HG03175 (cell line): ENCODE measurements around the gene UMPS.
"Not testable (repeated sequence)": the region's sequence is repeated elsewhere in the genome, so short reads cannot be mapped to it uniquely, and the experiment has no call there.

Experiments used
- ATAC-seq: cut with Tn5 transposase; IDR thresholded peaks from one replicate; pipeline ENCODE4 v1.9.1; 2021; ENCODE audit warnings: mild to moderate bottlenecking, moderate library complexity; ENCODE audit not compliant: unreplicated experiment

The UMPS gene

DNA sequence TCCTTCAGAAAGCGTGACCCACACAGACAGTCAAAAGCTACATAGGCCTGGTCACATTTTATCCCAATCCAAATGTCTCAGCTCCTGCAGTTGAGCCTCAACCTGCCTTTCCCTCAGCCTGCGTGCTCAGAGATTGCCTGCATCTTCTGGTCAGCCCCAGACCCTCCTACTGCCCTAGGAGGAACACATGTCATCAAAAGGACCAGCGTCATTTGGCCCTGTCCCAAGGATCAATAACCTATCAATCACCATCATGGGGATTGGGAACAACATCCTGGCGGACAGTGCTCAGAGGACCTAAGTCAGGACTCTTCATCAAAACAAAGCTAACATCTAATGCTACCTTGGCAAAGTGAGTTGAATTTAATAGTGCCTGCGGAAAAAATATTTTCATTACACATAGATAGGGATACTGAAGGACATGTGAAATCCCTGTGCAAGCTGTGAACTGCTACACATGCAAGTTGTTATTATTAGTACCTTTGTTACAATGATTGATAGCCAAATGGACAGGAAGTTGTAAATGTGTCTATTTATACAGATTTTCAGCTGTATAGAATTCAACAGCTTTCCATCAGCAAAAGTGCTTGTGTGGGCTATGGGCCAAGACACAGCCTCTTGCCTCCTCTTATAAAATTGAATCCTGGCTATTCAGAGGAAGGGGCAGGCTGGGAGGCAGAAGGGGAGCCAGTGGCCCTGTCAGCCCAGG lies 47.7 kb downstream of the UMPS start:
- no peak for ATAC-seq

- ATAC-seq, result no peak
These were observed 48.9 kb downstream of the UMPS start for GRCh38 chr3:124779116-124779515.

DNA sequence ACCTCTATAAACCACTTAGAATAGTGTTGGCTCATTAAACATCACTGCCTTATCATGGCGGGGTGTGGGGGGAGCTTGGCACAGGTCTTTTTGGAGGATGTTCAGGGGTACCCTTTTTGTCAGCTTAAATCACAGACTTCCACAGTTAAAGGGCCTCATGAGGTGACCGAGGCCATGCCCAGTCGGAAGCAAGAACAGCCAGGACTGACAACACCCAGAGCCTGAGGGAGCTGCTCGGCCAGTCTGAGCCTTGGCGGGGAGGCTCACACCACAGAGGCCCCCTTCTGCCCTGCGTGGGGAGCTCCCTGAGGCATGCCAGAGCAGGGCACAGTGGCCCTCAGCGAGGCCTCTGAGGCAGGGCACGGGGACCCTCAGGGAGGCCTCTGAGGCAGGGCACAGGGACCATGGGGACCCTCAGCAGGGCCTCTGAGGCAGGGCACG lies 49.5 kb downstream of the UMPS start:
- ATAC-seq, result no peak

DNA sequence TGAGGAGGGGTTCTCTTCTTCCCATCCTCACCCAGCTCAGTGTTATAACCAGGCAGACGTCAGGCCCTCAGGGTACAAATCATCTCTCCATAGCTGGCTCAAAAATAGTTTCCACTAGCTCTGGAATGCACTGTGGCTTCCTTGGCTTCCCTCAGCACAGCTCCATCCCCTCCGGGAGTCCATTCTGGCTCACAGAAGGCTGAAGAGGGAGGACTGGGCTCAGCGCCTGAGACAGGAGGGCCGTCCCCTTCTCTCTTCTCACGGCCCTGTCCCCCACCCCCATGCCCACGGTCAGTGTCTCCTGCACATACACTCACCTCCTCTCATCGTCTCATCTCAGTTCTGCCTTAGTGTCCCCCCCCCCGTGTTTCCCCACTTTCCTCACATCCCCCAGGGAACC lies 50.1 kb downstream of the UMPS start:
- no peak for ATAC-seq

GRCh38 chr3:124780761-124781475 lies 50.7 kb downstream of the UMPS start:
- ATAC-seq, result no peak

DNA sequence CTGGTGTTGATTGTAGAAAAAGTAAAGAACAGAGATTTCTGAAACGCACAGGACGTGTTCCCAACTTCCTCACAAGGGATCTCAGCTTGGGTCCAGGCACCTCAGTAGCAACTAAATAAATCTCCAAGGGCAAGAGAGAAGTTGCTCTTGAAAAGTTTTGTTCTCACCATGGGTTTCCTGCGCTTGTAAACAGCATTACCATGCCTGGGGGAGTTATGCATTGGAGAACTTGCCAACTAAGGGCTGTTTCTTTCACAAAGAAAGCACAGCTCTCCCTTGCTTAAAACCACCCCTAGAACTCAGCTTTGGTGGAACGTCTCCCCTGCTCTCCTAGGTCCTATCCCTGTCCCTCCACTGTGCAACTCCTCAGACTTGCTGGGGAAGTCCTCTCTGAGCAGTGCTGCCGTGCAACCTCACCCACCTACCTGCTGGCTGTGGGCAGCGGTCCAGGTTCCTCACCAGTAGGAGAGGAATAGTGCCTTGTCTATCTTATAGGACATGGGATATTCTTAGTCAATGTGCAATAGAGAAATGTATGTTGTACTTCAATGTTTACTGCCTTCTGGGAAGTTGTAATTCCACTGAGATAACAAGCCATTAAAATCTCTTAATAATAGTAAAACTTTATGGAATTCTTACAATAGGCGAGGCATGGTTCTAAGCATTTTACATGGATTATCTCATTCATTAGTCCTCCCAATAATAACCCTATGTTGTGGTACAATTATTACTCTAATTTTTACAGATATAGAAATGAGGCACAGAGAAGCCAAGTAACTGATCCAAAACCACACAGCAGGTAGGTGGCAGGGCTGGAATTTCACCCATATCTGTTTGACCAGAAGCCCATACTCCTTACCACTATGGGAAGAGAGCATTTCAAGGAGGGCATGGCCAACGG lies 51.5 kb downstream of the UMPS start:
- no peak for ATAC-seq

DNA sequence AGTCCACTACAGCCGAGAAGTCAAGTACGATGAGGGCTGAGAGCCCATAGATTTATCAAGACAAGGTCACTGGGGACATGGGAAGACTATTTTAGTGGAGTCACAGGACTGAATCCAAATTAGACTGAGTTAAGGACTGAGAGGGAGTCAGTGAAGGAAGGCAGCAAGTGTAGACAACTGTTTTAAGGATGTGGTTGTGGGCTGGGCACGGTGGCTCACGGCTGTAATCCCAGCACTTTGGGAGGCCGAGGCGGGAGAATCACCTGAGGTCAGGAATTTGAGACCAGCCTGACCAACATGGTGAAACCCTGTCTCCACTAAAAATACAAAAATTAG lies 52.1 kb downstream of the UMPS start:
- ATAC-seq, result not testable (repeated sequence)

GRCh38 chr3:124783696-124784095 lies 53.4 kb downstream of the UMPS start:
- no peak for ATAC-seq

GRCh38 chr3:124784686-124785382 lies 54.6 kb downstream of the UMPS start:
- peak; percentile 65 for ATAC-seq

DNA sequence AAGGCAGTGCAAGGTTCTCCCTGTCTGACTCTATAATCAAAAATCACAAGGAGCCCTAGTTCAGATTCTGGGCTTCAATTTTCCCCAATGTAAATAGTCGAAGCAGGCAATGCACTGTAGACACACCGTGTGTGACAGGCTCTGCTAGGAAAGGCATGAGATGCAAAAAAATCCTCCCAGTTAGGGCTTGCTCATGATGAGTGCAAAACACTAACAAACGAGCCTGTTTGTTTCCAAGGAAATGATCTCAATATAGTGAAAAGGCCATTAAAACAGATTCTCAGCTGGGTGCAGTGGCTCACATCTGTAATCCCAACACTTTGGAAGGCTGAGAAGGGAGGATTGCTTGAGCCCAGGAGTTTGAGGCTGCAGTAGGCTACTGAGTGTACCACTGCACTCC lies 55.7 kb downstream of the UMPS start:
- ATAC-seq, result no peak

GRCh38 chr3:124786511-124787241 lies 56.4 kb downstream of the UMPS start:
- no peak for ATAC-seq

GRCh38 chr3:124787476-124788195 lies 57.4 kb downstream of the UMPS start:
- no peak for ATAC-seq

- ATAC-seq, result no peak
These were observed 58.0 kb downstream of the UMPS start for GRCh38 chr3:124788254-124788745.

- not testable (repeated sequence) for ATAC-seq
These were observed 58.9 kb downstream of the UMPS start for GRCh38 chr3:124789103-124789502.

GRCh38 chr3:124791142-124791541 lies 60.9 kb downstream of the UMPS start:
- ATAC-seq, result no peak

DNA sequence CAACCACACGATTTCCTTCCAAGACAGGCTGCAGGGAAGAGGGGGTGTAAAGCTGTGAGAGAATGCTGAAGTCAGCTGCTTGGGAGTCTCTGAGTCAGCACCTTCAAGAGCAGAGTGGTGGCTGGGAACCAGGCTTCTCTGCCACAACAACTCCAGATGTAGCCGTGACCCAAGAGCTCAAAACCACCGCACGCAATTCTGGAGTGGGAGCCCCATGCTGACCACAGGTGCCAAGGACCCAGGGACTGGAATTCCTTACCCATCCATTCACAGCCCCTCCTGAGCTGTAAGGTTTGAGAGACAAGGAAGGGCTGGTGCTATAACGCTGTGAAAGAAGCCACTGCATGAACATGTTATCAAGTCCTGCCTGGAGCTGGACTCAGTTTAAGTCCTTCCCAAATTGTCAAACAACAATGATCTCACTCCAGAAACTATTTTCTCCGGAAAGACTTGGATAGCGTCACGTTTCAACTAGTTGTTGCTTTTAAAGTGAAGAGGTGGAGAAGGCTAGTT lies 61.4 kb downstream of the UMPS start:
- no peak for ATAC-seq

DNA sequence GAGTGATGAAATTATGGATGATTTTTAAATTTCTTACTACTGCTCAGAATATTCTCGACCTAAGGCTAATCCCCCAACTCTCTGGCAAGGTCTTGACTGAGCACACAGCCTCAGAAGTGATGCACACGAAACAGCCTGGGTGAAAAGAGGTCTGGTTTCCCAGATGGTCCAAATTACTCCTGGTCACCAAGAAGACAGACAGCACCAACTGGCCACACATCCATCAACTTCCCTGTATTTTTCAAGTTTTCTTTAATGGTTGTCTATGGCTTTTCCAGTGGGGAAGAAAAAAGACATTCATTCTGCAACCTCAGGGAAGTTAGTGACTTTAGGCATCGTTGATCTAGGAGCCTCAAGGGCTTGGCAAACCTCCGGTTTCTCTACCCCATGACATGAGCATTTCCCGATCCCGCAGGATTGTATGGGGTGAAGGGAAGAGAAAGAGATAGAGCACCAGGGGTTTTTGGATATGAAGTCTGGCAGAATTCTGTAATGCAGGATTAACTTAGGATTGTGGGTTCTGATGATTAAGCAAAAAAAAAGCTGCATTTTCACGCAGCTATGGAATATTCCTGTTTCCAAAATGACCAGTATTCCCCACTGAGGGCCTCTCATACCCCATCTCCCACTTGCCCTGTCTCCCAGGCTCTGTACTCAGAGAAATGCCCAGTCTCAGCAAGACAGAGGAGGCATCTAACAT lies 62.2 kb downstream of the UMPS start:
- ATAC-seq, result no peak

DNA sequence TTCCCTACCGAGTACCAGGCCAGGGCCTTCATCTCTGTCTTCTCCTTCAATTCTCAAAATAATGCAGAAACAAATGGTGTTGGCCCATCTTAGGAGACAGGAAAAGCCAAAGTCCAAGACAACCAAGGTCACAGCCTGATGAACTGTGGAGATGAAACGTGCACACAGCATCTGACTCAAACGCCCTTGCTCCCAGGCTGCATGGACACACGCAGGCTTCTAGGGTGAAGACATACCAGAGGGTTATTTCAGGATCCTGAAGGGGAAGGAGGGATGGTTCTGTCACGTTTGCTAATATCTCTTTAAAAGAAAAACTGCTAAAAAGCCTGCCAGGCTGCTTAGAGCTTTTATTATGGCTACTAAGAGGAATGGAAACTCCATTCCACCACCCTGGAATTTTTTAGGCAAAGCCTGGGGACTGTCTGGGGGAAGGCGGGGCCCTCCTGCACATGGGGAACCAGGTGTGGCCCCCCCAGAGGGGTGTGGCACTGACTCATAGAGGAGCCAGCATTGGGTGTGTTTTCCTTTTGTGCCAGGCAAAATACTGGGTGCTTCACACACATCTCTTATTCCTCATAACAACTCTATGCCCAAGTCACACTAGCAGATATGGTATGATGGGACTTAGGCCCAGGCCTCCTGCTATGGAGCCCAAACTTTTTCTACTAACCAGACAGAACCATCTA lies 62.9 kb downstream of the UMPS start:
- ATAC-seq, result no peak
